HG02798 (cell line): ENCODE results near the gene CD244.
"Not testable (repeated sequence)": the region's sequence is repeated elsewhere in the genome, so short reads cannot be mapped to it uniquely, and the experiment has no call there.

ENCODE experiments used
- ATAC-seq: cut with Tn5 transposase; IDR thresholded peaks from one replicate; pipeline ENCODE4 v1.9.1; 2021; ENCODE audit warnings: mild to moderate bottlenecking; ENCODE audit not compliant: unreplicated experiment, poor library complexity

Gene CD244

DNA sequence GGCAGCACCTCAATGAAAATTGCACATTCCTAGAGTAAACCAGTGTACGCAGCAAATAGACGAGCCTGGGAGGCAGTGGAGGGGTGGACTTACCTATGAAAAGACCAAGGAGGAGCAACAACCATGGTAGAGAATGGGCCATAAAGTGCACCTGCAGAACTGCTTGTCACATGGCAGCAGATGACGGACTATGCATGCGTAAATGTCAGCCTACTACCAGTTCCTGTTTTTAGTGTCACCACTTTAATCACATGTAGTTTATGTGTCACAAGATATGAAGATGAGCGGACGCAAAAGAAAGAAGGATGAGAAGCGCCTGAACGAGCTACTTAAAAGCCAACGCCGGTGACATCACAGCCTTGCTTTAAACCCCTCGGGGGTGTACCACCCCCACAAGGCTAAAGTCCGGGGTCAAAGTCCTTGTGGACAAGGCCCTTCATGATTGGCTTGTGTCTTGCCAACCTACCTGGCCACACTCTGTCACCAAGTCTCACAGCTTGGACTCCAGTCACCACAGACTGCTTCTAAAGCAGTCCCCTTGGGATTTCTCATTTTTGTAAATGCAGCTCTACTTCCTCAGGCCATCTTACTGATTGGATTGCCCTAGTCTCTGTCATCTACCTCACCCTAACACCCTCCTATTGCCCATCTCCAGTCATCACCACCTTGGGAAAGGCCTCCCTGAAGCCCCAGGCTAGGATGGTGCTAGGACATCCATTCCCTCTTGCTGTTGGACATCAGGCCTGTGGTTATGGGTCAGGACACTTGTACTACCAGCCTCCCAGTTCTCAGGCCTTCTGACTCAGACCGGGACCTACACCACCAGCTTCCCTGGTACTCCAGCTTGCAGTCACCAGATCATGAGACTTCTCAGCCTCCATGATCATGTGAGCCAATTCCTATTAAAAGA lies 72.7 kb downstream of the CD244 start:
- ATAC-seq: peak; percentile 86

DNA sequence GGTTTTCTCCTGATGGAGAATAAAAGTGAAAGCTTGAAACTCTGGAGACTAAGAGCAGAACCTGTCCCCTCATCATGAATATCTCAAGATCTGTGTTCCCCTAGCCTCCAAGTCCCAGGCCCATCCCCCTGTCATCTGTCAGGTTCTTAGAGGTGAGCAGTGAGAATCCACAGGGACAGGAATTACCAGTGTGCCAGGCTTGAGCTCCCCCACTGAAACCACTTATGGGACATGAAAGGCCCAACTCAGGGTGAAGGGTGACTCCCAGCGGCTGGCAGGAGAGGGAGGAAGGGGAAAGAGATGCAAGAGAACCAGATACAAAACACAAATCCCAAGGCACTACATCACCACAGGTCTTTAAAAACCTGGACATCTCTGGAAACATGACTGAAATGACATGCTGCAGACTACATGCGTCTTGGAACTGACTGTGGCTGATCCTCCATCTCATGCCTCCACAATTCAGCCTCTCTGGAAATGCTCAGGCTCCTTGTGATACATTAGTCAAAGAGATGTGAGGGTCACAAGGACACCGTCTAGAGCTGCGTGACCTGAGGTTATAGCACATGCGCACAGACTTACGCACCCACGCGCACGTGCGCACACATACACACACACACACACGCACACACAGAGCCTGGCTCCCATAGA lies 73.5 kb downstream of the CD244 start:
- ATAC-seq: no peak

DNA sequence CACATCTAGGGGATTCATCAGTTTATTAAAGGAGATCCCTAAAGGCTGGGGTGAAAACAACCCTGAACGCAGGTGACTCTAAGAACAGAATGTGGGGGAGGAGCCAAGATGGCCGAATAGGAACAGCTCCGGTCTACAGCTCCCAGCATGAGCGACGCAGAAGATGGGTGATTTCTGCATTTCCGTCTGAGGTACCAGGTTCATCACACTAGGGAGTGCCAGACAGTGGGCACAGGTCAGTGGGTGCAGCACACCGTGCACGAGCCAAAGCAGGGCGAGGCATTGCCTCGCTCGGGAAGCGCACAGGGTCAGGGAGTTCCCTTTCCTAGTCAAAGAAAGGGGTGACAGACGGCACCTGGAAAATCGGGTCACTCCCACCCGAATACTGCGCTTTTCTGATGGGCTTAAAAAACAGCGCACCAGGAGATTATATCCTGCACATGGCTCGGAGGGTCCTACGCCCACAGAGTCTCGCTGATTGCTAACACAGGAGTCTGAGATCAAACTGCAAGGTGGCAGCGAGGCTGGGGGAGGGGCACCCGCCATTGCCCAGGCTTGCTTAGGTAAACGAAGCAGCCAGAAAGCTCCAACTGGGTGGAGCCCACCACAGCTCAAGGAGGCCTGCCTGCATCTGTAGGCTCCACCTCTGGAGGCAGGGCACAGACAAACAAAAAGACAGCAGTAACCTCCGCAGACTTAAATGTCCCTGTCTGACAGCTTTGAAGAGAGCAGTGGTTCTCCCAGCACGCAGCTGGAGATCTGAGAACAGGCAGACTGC lies 79.5 kb downstream of the CD244 start:
- not testable (repeated sequence) for ATAC-seq

DNA sequence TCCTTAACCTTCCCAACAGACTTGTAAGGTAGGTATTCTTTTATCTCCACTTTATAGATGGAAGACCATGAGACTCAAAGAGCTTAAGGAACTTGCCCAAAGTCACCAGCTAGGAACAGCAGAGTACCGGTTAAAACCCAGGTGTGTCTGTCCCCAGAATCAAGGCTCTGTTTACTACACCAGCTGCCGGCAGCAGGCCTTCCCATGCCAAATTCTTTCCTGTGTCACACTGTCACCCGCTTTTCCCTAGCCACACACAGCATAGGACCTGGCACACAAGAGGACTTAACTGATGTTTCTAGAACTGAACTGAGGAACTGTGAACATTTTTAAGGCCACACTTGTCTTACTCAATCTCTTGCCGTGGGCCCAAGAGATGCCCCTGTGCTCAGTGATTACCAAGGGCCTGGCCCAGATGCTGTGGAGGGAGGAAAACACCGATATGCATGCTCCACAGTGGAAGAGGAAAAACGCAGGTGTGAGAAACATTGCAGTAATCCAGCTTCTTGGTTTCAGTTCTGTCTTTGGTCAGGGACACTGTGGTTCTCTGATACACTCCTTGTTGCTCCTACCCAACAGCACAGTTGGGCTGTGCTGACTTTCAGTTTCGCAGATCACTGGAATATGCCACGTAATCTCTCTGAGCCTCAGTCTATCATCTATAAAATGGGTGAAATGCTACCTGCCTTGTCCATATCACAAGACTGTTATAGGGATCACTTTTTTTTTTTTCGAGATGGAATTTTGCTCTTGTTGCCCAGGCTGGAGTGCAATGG lies 80.6 kb downstream of the CD244 start:
- ATAC-seq: peak; percentile 86

DNA sequence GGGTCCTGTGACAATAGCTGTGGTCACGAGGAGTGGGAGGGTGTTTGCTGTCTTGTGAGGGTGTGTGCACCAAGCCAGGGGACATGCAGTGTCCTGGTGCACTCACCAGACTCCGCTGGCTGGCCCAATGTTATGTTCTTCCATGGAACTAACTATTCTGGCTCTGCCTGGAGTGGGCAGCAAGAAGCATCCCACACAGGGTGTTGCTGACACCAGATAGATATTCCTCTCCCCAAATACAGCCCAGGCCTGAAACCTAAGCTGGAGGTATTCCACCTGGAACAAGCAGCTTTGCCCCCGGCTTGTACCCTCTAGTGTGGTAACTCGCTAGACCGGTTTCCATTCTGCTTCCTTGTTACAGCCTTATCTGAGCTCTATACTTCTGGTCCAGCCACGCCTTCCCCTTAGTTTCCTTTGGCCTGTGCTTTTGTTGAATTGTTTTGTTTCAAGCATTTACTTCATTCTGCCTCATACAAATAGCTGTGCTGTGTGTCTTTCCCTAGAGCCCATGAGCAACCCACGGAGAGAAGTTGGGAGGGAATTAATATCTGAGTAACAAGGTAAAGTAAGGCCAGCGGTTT lies 81.4 kb downstream of the CD244 start:
- ATAC-seq: no peak

DNA sequence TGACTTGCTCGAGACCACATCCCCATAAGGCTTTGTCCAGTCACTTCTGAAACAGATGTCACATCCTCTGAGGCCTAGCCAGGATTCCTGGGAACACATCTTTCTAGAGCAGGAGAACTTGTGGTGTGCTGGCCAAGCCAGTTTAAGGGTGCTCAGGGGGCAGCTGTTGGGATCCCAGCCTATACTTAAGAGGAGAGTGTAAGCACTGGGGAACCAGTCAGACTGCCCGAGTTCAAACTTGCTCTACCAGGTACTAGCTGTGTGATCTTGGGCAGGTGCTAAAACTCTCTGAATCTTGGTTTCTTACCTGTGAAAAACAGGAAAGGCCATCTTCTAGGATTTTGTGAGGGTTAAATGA lies 82.3 kb downstream of the CD244 start:
- no peak for ATAC-seq
